Right atrium auricular region (tissue), 2 donors: ENCODE measurements around the gene CYS1. TPM values are rescaled to one million over a fixed set of nuclear protein-coding genes. Genes with fewer than 3 reads are reported as not detected.
"Not testable (repeated sequence)": the region's sequence is repeated elsewhere in the genome, so short reads cannot be mapped to it uniquely, and the experiment has no call there.

ENCODE experiments used
- DNase-seq: peaks from one replicate; pipeline ENCODE4 v3.0.0-alpha.2; 2019; ENCODE audit warnings: low spot score
- H3K27ac ChIP-seq, 2 donors: fragments of 200-600 bp; sonication (generic); 1 replicate in 1 of 2; 2 replicates in 1 of 2; pipeline ENCODE4 v1.5.1; 2016 to 2019
- H3K27me3 ChIP-seq, 2 donors: fragments of 200-600 bp; sonication (generic); one replicate each; pipeline versions ENCODE4 v1.5.1 to v1.6.0; 2017 to 2019
- H3K36me3 ChIP-seq: fragments of 200-600 bp; sonication (generic); one replicate; pipeline ENCODE4 v1.5.1; 2016
- H3K4me1 ChIP-seq, 2 donors: fragments of 200-600 bp; sonication (generic); one replicate each; pipeline versions ENCODE4 v1.5.1 to v1.6.0; 2017 to 2019
- H3K4me3 ChIP-seq, 2 donors: fragments of 200-600 bp; sonication (generic); 1 replicate in 1 of 2; 2 replicates in 1 of 2; pipeline ENCODE4 v1.5.1; 2017 to 2019; ENCODE audit warnings: mild to moderate bottlenecking in 1 of 2, moderate library complexity in 1 of 2
- H3K9me3 ChIP-seq, 2 donors: fragments of 200-600 bp; sonication (generic); one replicate each; pipeline ENCODE4 v1.5.1; 2019
- CTCF ChIP-seq, 2 donors: fragments of 200-600 bp; sonication (generic); IDR thresholded peaks; one replicate each; pipeline ENCODE4 v1.5.1; 2019; ENCODE audit warnings: antibody characterized with exemption in 2 of 2
- total RNA-seq, 2 donors: library from RNA; depleted of rRNA; stranded (reverse); fragments of >200 nt; gene quantifications; one replicate each; pipeline ENCODE4 v1.1.0, GENCODE V29; 2016

The CYS1 gene
- total RNA-seq, 2 donors from 2014 or later = 4.8 to 5.9 TPM

- peak overlapping the region; percentile 61 to 70 for H3K27ac ChIP-seq
- no peaks in the 10 kb centered on the region for H3K9me3 ChIP-seq
- peaks cover 0 to 31% of the 10 kb centered on the region in 2 donors for H3K4me1 ChIP-seq
- peaks cover 9 to 12% of the 10 kb centered on the region in 2 donors for H3K27me3 ChIP-seq
- no peak for TF ChIP-seq CTCF (IDR thresholded peaks at IDR 0.05)
- peak overlapping the region; percentile 56 to 68 for H3K4me3 ChIP-seq
- DNase-seq = no peak
- no peaks in the 10 kb centered on the region for H3K36me3 ChIP-seq
These were observed 39.5 kb upstream of the CYS1 start for GRCh38 chr2:10119601-10120157.

GRCh38 chr2:10119027-10119325 is 38.8 kb upstream of the CYS1 start:
- H3K4me1 ChIP-seq = peaks cover 0 to 31% of the 10 kb centered on the region in 2 donors
- TF ChIP-seq CTCF (IDR thresholded peaks at IDR 0.05) = no peak
- no peak overlapping the region for H3K27ac ChIP-seq
- no peak for DNase-seq
- no peaks in the 10 kb centered on the region for H3K9me3 ChIP-seq
- no peak overlapping the region for H3K4me3 ChIP-seq
- H3K36me3 ChIP-seq = no peaks in the 10 kb centered on the region
- peaks cover 9 to 12% of the 10 kb centered on the region in 2 donors for H3K27me3 ChIP-seq

GRCh38 chr2:10109311-10109710 is 29.1 kb upstream of the CYS1 start:
- no peaks in the 10 kb centered on the region for H3K9me3 ChIP-seq
- TF ChIP-seq CTCF (IDR thresholded peaks at IDR 0.05) = no peak
- H3K4me1 ChIP-seq = no peaks in the 10 kb centered on the region
- H3K36me3 ChIP-seq = no peaks in the 10 kb centered on the region
- no peak for DNase-seq
- no peak overlapping the region for H3K27ac ChIP-seq
- H3K4me3 ChIP-seq = no peak overlapping the region
- no peaks in the 10 kb centered on the region for H3K27me3 ChIP-seq

GRCh38 chr2:10104906-10105305 is 24.7 kb upstream of the CYS1 start:
- not testable (repeated sequence) for H3K27me3 ChIP-seq, H3K4me1 ChIP-seq, DNase-seq, H3K36me3 ChIP-seq, H3K9me3 ChIP-seq, H3K4me3 ChIP-seq, H3K27ac ChIP-seq

GRCh38 chr2:10103179-10103578 is 23.0 kb upstream of the CYS1 start:
- H3K27ac ChIP-seq = no peak overlapping the region
- no peak for TF ChIP-seq CTCF (IDR thresholded peaks at IDR 0.05)
- no peaks in the 10 kb centered on the region for H3K9me3 ChIP-seq
- no peaks in the 10 kb centered on the region for H3K36me3 ChIP-seq
- no peaks in the 10 kb centered on the region for H3K27me3 ChIP-seq
- no peak overlapping the region for H3K4me3 ChIP-seq
- no peak for DNase-seq
- H3K4me1 ChIP-seq = peaks cover 0 to 6% of the 10 kb centered on the region in 2 donors

- H3K27me3 ChIP-seq = no peaks in the 10 kb centered on the region
- DNase-seq = no peak
- peak overlapping the region in 1 of 2 donors; percentile 67 for H3K27ac ChIP-seq
- TF ChIP-seq CTCF (IDR thresholded peaks at IDR 0.05) = no peak
- no peaks in the 10 kb centered on the region for H3K9me3 ChIP-seq
- peaks cover 0 to 10% of the 10 kb centered on the region in 2 donors for H3K4me1 ChIP-seq
- no peak overlapping the region for H3K4me3 ChIP-seq
- H3K36me3 ChIP-seq = no peaks in the 10 kb centered on the region
These were observed 21.3 kb upstream of the CYS1 start for GRCh38 chr2:10101491-10101890.
